Hepatocyte (in vitro differentiated cells): Measurements from ENCODE around the gene PARP12. TPM values are rescaled to one million over a fixed set of nuclear protein-coding genes. Genes with fewer than 3 reads are reported as not detected.

Experiments used
- DNase-seq: peaks from one replicate; pipeline ENCODE4 v3.0.0-alpha.2; 2016; ENCODE audit warnings: low spot score
- H2AFZ ChIP-seq: fragments of 200-600 bp; sonication (generic); 2 replicates; pipeline ENCODE4 v1.6.0; 2016; ENCODE audit warnings: antibody characterized with exemption, mild to moderate bottlenecking
- H3K27ac ChIP-seq: fragments of 200-600 bp; sonication (generic); 2 replicates; pipeline ENCODE4 v1.5.1; 2016; ENCODE audit warnings: mild to moderate bottlenecking
- H3K27me3 ChIP-seq: fragments of 200-600 bp; sonication (generic); 2 replicates; pipeline ENCODE4 v1.6.1; 2016
- H3K36me3 ChIP-seq: fragments of 200-600 bp; sonication (generic); replicated peaks from 2 replicates; pipeline ENCODE4 v1.5.1; 2016; ENCODE audit warnings: low read depth; ENCODE audit not compliant: insufficient read depth
- H3K4me1 ChIP-seq: fragments of 200-600 bp; sonication (generic); 2 replicates; pipeline ENCODE4 v1.5.1; 2016; ENCODE audit warnings: mild to moderate bottlenecking, moderate library complexity; ENCODE audit not compliant: insufficient read depth
- H3K4me2 ChIP-seq: fragments of 200-600 bp; sonication (generic); 2 replicates; pipeline ENCODE4 v1.6.0; 2016
- H3K4me3 ChIP-seq: fragments of 200-600 bp; sonication (generic); 2 replicates; pipeline ENCODE4 v1.5.1; 2016; ENCODE audit warnings: mild to moderate bottlenecking
- H3K79me2 ChIP-seq: fragments of 200-600 bp; sonication (generic); 2 replicates; pipeline ENCODE4 v1.6.0; 2017; ENCODE audit warnings: mild to moderate bottlenecking
- H3K9me2 ChIP-seq: fragments of 200-600 bp; sonication (generic); replicated peaks from 2 replicates; pipeline ENCODE4 v1.6.0; 2017; ENCODE audit warnings: mild to moderate bottlenecking; ENCODE audit not compliant: insufficient read depth
- H3K9me3 ChIP-seq: fragments of 200-600 bp; sonication (generic); 2 replicates; pipeline ENCODE4 v1.5.1; 2016; ENCODE audit warnings: low read depth, mild to moderate bottlenecking
- H4K20me1 ChIP-seq: fragments of 200-600 bp; sonication (generic); 2 replicates; pipeline ENCODE4 v1.6.0; 2016; ENCODE audit warnings: mild to moderate bottlenecking; ENCODE audit not compliant: insufficient read depth, poor library complexity, severe bottlenecking
- CTCF ChIP-seq: fragments of 200-600 bp; sonication (generic); IDR thresholded peaks from 2 replicates; pipeline ENCODE4 v1.5.1; 2016; ENCODE audit warnings: antibody characterized with exemption, mild to moderate bottlenecking; ENCODE audit not compliant: poor library complexity
- EZH2 ChIP-seq: fragments of 200-600 bp; sonication (generic); IDR thresholded peaks from 2 replicates; pipeline ENCODE4 v1.6.1; 2016; ENCODE audit warnings: antibody characterized with exemption, mild to moderate bottlenecking, borderline replicate concordance
- EZH2phosphoT487 ChIP-seq: fragments of 200-600 bp; sonication (generic); IDR thresholded peaks from one replicate; pipeline ENCODE4 v1.6.1; 2018; ENCODE audit warnings: antibody characterized with exemption, mild to moderate bottlenecking, low read depth, moderate library complexity; ENCODE audit not compliant: unreplicated experiment, severe bottlenecking
- WGBS: methylation state at CpG from one replicate; pipeline ENCODE4 v1.1.6; 2016; ENCODE audit warnings: low lambda C conversion rate; ENCODE audit errors: missing lambda C conversion rate; 5-methylcytosine and 5-hydroxymethylcytosine counted together
- polyA plus RNA-seq: library from polyadenylated mRNA; unstranded; fragments of >200 nt; fragmentation: Nextera tagmentation; extraction: Ambion mirVana; gene quantifications from 2 replicates; pipeline ENCODE4 v1.2.1, GENCODE V29; 2016
- total RNA-seq: library from RNA; depleted of rRNA; stranded (reverse); fragments of >200 nt; gene quantifications from 2 replicates; pipeline ENCODE4 v1.2.3, GENCODE V29; 2014

Gene PARP12
- total and polyA plus RNA-seq, 2 experiments from 2014 or later, result 11.2 to 14.0 TPM

DNA sequence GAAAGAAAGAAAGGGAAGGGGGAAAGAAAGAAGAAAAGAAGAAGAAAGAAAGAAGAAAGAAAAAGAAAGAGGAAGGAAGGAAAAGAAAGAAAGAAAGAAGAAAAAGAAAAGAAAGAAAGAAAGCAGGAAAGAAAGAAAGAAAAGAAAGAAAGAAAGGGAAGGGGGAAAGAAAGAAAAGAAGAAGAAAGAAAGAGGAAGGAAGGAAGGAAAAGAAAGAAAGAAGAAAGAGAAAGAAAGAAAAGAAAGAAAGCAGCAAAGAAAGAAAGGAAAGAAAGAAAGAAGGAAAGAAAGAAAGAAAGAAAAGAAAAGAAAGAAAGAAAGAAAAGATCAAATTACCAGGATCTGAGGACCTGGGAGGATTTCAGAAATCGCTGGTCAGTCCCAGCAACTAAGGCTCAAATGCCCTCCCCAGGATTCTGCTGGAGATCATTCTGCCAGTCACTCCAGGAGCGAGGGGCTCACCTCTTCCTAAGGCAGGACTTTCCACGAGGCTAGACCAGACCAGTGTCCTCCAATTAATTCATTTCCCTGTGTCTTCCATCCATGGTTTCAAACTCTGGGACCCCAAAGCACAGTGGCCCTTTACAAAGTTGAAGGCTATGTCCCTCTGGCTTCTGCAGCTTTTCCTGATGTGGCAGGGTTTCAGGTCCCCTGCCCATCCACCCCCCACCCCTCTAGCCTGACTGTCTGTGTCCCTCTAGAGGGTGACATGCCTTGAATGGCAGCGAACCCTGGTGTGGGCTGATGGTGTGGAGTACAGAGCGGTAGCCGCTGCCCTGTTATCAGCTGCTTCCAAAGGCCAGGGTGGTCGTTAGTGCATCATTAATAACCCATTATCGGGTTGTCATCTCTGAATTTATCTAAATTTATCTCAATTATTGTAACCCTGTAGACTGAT lies 77.9 kb downstream of the PARP12 start:
- H2AFZ ChIP-seq, result no peak overlapping the region
- H3K4me1 ChIP-seq, result no peaks in the 10 kb centered on the region
- H3K36me3 ChIP-seq, result no peaks in the 10 kb centered on the region
- no peaks in the 10 kb centered on the region for H4K20me1 ChIP-seq
- H3K9me2 ChIP-seq, result no peaks in the 10 kb centered on the region
- no peaks in the 10 kb centered on the region for H3K9me3 ChIP-seq
- TF ChIP-seq EZH2, result no peak
- TF ChIP-seq EZH2phosphoT487, result no peak
- no peak for TF ChIP-seq CTCF
- 79% methylated on average over 8 of the region's 8 CpGs for WGBS
- no peaks in the 10 kb centered on the region for H3K27me3 ChIP-seq
- no peak overlapping the region for H3K4me3 ChIP-seq
- no peaks in the 10 kb centered on the region for H3K79me2 ChIP-seq
- no peak for DNase-seq
- no peak overlapping the region for H3K27ac ChIP-seq
- H3K4me2 ChIP-seq, result no peak overlapping the region

DNA sequence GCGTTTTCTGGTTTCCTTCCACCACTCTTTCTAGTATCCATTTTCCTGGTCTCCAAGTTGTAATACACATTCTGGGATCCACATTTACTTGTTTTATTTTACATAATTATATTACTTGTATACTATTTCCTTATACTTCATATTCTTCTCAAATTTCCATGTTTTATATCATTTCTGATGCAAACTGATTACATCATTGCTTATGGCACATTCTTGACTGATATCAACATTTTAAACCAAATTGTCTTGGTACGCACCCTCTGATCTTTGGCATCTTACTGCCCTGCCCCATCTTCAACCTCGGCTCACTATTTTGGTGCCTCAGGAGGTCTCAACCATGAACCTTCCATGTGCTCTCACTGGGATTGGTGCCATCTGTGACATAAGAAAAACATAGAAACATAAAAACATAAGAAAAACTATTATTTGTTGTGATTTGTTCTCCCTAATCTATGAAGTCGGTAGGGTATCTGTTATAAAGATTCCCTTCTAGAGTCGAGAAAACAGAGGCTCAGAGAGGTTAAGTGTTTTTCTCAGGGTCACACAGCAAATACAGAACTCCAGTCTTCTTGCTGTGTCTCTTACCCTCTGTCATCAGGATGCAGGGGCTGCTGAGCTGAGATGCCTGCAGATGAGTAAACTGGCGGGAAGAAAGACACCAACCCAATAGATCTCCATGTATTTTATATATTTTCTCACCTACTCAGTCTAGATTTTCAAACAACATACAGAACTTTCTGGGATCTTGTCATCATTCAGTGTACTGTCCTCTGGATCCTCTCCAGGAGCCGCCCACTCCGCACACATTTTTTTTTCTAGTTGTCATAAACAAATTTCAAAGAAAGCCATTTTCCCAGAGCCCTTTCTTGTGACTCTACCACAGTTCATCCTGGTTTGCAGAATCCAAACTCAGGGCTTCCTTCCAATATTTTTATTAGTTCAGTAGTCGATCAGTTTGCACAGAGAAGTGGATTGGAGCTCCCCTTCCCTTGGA lies 79.5 kb downstream of the PARP12 start:
- H2AFZ ChIP-seq, result no peak overlapping the region
- no peaks in the 10 kb centered on the region for H3K36me3 ChIP-seq
- TF ChIP-seq EZH2, result no peak

GRCh38 chr7:139981511-139981895 lies 81.2 kb downstream of the PARP12 start:
- Histone ChIP-seq H3K4me2 (no peak overlapping the region), H3K9me2 (no peaks in the 10 kb centered on the region), H3K4me3 (no peak overlapping the region), H4K20me1 (no peaks in the 10 kb centered on the region), H3K27me3 (no peaks in the 10 kb centered on the region), H3K27ac (no peak overlapping the region), H2AFZ (no peak overlapping the region), H3K36me3 (no peaks in the 10 kb centered on the region), H3K79me2 (no peaks in the 10 kb centered on the region), H3K4me1 (no peaks in the 10 kb centered on the region), H3K9me3 (no peaks in the 10 kb centered on the region)
- DNase-seq, result no peak
- no peak for TF ChIP-seq EZH2phosphoT487
- TF ChIP-seq CTCF, result no peak
- no peak for TF ChIP-seq EZH2
- WGBS, result 90% methylated on average over 5 of the region's 5 CpGs

More for the DNA sequence above, 79.5 kb downstream of the PARP12 start:
- 86% methylated on average over 9 of the region's 9 CpGs for WGBS
- H3K4me1 ChIP-seq, result no peaks in the 10 kb centered on the region
- no peaks in the 10 kb centered on the region for H4K20me1 ChIP-seq
- H3K9me2 ChIP-seq, result no peaks in the 10 kb centered on the region
- H3K9me3 ChIP-seq, result no peaks in the 10 kb centered on the region
- DNase-seq, result no peak
- H3K27me3 ChIP-seq, result no peaks in the 10 kb centered on the region
- H3K4me2 ChIP-seq, result no peak overlapping the region
- H3K4me3 ChIP-seq, result no peak overlapping the region
- H3K79me2 ChIP-seq, result no peaks in the 10 kb centered on the region
- H3K27ac ChIP-seq, result no peak overlapping the region
